HG03571 (cell line): Measurements from ENCODE around the gene LDLRAD2.
"Not testable (repeated sequence)": the region's sequence is repeated elsewhere in the genome, so short reads cannot be mapped to it uniquely, and the experiment has no call there.

Experiments
- ATAC-seq: cut with Tn5 transposase; IDR thresholded peaks from one replicate; pipeline ENCODE4 v1.9.1; 2021; ENCODE audit not compliant: unreplicated experiment

LDLRAD2 gene

DNA sequence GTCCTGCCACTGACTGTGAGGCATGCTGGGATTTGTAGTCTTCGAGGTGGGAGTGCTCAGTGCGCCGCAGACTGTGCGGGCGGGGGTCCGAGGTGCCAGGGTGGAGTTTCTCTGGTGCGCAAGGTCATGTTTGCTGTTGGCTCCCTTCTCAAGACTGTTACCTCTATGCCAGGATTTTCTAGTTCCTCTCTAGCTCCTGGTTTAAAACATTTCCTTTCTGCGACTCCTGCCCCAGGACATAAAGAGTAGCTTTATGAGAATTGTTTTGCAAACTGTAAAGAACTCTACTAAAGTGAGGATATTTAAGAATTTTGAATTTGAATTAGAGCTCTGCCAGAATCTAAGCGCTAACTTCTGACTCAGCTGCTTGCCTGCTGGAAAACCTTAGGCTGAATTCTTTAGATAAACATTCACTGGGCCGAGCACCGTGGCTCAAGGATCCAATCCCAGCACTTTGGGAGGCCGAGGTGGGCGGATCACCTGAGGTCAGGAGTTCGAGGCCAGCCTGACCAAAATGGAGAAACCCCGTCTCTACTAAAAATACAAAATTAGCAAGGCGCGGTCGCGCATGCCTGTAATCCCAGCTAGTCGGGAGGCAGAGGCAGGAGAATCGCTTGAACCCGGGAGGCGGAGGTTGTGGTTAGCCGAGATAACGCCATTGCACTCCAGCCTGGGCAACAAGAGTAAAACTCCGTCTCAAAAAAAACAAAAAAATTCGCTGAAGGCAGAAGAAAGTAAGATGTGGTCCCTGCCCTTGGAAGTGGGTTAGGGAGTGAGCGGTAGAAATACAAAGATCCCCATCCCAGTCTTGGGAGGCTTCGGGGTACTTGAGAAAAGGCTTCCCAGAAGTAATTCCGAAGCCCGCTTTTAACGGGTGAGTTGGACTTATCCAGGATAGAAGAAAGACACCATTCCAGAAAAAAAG, 28.1 kb upstream of the LDLRAD2 start:
- no peak for ATAC-seq

DNA sequence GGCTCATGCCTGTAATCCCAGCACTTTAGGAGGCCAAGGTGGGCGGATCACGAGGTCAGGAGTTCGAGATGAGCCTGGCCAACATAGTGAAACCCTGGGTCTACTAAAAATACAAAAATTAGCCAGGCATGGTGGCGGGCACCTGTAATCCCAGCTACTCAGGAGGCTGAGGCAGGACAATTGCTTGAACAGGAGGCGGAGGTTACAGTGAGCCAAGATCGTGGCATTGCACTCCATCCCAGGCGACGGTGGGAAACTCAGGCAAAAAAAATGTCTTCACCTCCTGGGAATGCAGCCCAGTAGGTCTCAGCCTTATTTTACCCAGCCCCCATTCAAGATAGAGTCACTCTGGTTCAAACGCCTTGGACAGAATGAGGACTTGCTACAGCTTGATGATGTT, 26.3 kb upstream of the LDLRAD2 start:
- ATAC-seq, result not testable (repeated sequence)

DNA sequence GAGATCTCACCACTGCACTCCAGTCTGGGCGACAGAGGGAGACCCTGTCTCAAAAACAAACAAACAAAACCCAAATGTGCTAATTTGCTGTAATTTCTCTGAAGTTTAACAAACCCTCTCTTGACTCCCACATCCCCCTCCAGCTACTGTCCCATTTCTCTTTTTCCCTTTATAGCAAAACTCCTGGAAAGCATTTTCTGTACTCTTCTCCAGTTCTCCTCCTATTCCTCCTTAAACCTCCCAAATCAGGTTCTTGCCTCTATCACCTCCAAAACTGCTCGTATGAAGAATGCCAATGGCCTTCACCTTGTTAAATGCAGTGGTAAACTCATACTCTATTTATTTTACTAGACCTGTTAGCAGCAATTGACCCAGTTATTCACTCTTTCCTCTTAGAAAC, 25.4 kb upstream of the LDLRAD2 start:
- no peak for ATAC-seq

DNA sequence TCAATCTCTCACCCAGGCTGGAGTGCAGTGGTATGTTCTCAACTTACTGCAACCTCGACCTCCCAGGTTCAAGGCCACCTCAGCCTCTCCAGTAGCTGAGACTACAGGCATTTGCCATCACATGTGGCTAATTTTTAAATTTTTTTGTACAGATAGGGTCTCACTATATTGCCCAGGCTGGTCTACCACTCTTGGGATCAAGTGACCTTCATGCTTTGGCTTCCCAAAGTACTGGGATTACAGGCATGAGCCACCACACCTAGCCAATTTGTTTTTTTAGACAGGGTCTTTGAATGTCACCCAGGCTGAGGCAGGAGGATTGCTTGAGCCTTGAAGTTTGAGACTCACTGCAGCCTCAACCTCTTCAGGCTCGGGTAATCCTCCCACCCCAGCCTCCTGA, 19.0 kb upstream of the LDLRAD2 start:
- ATAC-seq, result no peak

DNA sequence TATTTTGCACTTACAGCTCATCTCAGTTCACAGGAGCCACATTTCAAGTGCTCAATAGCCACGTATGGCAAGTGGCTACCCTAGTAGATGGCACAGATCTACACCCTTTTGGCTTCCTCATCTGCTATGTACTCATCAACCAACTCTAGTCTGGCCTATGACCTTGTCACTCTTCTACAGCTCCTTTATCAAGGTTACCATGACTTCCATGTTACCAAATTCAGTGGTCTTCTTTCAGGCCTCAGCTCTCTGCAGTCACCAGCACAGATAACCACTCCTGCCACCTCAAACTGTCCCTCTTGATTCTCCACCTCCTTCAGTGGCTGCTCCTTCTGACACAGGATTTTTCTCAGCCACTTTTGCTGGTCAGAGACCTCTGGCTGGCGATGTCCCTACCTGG, 17.4 kb upstream of the LDLRAD2 start:
- ATAC-seq, result no peak

DNA sequence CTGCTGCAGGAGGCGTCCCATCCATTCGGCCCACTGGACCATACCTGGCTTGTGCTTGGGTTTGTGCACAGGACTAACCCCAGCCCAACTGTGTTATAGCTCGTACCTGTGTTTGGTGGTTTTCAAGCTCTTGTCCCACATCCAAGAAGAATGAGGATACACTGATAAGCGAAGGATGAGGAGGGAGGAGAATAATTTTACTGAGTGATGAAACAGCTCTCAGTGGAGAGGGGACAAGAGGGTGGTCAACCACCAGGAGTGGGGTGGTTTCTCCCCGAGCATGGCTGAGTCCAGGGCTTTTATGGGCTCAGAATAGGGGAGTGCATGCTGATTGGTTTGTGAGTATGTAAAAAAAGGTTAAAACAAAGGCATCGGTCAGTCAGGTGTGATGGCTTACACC, 17.0 kb upstream of the LDLRAD2 start:
- no peak for ATAC-seq

DNA sequence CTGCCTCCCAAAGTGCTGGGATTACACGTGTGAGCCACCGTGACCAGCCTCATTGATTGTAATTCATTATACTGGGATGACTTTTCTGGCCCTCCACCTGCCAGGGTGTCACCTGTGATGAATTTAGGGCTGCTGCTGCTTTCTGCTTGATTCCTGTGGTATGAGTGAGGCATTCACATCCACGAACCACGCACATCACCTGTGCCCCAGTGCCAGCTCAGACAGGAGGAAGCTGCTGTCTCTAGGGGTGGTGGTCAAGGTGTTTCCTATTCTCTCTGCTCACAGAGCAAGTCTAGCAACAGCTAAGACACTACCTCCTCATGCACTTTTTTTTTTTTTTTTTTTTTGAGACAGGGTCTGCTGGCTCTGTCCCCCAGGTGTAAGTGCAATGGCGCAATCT, 12.3 kb upstream of the LDLRAD2 start:
- no peak for ATAC-seq

DNA sequence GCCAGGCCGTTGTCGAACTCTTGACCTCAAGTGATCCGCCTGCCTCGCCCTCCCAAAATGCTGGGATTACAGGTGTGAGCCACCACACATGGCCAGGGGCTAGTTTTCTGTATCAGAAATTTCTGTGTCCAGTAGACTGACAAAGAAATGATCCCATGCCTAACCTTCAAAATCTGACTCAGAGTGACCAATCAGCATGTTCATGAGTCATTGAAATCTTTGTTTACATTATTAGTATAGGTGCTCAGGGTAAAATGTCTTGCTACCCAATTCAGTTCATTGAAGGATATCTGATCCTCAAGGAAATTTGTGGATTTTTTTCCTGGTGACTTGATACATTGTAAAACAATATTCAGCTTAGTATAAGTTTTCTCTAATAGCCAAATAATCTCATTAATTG, 11.0 kb upstream of the LDLRAD2 start:
- no peak for ATAC-seq

DNA sequence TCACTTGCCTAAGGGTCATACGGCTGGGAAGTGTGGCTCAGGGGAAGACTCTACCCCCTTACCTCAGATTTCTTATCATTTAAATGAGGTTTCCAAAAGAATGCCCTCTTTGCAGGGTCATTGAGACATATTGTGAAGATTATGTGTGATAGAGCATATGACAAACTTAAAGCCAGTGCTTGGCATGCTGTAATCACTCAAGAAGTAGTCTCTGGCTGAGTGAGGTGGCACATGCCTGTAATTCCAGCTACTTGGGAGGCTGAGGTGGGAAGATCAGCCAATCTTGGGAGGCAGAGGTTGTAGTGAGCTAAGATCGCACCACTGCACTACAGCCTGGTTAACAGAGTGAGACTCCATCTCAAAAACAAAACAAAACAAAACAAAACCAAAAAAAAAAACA, 7.5 kb upstream of the LDLRAD2 start:
- no peak for ATAC-seq

DNA sequence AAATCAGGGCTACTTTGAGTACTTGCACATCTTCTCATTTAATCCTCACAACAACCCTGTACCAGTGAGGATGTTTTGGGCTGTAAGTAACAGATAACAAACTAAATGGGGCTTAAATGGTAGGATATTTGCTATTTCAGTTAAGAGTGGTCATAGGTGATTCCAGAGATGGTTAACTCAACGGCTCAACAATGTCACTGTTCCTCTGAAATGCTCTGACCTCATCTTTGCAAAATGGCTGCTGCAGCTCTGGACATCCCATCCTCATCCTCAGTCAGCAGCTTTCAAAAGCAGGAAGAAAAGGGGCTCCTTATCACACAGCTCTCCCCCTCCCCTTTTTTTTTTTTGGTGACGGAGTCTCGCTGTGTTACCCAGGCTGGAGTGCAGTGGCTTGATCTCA, 1.5 kb downstream of the LDLRAD2 start:
- ATAC-seq, result no peak

DNA sequence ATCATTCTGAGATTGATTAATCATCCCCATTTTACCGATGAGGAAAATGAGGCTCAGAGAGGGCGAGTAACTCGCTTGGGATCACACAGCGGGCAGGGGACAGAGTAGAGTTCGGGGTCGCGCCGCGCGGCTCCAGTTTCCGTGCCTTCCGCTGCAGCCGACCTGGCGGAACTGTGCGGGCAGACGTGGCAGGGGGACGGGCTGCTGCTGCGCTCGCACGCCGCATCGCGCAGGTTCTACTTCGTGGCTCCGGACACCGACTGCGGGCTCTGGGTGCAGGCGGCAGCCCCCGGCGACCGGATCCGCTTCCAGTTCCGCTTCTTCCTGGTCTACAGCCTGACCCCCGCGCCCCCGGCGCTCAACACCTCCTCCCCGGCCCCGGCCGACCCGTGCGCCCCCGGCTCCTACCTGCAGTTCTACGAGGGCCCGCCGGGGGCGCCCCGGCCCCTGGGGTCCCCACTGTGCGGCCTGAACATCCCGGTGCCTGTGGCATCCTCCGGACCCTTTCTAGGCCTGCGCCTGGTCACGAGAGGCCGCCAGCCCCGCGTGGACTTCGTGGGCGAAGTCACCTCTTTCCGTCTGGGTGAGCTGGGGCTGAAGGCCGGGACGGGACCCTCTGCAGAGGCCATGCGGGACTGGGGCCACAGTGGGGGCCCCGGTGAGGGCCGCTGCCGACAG, 2.3 kb downstream of the LDLRAD2 start:
- ATAC-seq, result no peak

DNA sequence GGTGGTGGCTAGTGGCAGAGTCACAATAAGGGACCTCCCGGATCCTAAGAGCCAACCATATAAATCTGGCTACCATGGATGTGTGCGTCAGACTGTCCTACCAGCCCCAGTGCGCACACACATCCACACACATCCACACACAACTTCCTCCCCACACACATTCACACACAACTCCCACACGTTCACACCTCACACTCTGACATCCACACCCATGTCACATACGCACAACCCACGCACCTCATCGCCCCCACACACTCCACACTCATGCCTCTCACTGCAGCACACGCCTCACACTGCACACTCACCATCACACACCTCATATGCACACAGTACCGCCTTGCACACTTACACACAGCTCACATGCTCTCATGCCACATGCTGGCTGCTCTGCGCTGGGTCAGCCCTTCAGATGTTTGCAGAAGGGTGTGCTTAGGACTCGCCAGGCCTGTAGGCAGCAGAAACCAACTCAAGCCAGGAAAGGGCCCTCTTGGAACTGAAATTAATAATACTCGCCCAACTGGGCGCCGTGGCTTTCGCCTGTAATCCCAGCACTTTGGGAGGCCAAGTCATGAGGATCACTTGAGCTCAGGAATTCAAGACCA, 3.0 kb downstream of the LDLRAD2 start:
- no peak for ATAC-seq

DNA sequence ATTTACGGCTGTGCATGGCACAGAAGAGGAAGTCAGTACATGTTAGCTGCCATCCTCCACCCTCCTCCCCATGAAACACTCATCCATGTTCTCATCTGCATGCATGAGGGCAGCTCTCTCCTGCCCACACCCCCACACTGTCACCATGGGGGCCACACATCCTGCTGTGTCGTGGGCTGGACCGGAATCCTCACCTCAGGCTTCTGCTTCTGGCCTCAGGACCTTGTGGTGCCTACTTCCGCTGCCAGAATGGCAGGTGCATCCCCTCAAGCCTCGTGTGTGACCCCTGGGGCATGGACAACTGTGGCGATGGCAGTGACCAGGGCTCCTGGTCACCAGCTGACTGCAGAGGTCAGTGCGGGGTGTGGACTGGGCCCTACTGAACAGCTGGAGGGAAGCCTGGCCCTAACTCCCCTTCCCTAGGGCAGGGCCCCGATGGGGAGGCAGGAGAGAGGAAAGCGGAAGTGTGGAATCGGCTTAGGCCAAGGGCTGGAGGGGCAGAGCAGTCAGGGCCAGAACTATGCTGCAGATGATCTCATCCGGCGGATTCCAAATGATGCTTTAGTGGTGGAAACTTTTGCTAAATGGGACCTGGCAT, 3.8 kb downstream of the LDLRAD2 start:
- ATAC-seq, result no peak

DNA sequence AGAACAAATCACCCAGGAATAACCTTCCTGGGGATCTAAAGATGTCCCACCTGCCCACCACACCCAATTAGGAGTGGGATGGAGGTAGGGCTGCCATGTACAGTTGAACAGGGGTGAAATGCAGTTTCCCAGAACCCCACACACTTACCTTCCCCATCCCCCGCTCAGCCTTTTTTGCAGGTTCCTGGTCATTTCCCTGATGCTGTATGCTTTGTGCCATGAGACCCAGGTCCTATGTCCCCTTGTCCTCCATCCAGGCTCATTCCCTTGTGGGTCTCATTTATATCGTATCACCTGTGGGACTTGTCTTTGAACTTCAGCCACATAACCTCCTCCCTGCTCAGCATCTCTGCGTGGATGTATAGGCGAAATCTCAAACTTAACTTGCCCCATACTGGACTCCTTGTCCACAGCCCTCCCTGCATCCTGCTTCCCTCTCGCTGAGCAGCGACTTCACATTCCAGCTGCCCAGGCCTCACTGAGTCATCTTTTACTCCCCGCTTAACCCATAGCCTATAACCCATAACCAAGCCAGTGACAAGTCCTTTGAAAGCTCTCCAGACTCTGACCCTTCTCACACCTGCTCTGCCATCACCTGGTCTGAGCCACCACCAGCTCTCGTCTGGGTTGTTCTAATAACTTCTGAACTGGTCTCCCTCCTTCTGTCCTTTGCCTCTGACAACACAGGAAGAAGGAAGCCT, 4.7 kb downstream of the LDLRAD2 start:
- ATAC-seq, result no peak

DNA sequence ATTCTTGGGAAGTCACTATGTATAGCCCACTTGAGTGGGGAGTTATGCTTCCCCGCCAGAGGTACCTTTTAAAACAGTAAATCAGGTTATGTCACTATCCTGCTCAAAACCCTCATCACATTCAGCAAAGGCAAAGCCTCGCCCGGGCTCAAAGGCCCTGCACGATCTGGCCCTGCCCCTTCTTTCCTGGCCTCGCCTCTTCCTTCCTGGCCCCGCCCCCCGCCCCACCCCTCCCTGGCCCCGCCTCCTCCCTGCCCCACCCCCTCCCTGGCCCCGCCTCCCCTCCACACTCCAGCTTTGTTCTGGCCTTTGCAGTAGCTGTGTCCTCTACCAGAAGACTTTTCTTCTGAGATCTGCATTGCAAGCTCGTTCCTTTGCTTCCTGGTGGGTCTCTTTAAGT, 6.6 kb downstream of the LDLRAD2 start:
- ATAC-seq, result no peak

DNA sequence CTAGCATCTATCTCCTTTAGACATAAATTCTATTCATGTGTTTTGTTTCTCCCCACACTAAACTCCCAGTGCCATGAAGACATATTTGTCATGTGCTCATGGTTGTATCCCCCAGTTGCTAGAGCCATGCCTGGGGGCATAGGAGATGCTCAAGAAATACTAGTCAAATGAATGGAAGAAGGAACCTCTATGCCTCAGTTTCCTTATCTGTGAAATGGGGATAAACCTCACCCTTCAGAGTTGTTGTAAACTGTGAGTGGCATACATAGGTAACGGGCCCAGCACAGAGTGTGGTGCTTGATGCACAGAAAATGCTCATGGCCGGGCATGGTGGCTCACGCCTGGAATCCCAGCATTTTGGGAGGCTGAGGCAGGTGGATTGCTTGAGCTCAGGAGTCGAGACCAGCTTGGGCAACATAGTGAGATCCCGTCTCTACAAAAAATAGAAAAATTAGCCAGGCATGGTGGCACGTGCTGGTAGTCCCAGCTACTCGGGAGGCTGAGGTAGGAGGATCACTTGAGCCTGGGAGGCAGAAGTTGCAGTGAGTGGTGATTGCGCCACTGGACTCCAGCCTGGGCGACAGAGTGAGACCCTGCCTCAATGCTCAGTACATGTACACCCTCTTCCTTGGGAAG, 8.7 kb downstream of the LDLRAD2 start:
- no peak for ATAC-seq

DNA sequence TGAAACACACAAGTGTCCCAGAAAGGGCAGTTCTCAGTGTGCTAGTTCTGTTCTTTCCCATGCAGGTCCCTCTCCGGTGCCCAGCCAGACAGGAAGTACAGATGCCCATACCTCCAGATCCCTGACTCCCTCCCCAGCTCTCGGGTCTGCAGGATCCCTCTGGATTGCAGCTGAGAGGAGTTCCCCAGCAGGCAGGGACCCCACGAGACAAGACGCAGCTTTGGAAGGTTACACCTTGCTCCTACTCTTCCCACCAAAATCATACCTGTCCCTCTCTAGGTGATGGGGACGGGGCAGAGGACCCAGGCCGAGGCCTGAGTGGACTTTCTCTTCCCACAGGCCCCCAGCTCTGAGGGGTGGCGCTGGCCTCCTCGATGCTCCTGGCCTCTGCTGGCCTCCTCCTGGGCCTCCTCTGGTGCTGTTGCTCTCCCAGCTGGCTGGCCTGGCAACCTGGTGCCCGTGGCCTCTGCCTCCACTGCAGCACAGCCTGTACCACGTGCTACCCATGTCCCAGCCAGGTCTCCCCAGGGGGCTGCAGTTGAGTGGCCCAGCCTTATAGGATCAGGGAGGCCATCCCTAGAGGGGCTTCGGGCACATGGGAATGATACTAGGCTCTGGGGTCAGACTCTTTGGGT, 9.4 kb downstream of the LDLRAD2 start:
- no peak for ATAC-seq

DNA sequence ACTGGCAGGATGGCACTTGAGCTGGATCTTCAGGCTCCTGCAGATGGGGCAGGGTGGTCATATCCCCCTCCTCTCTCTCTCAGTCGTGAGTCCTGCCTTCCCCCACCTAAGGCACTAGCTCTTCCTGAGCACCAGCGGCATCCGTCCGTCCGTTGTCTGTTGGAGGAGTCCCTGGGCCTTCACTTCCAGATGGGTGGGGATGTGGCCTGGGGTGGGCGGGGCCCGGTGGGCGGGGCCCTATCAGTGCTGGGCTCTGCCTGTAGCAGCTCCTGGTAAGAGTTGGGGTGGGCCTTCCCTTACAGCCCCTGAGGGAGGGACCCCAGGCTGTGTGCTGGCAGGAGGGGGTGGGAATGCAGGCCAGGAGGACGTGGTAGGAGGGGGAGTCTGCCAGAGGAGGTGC, 10.3 kb downstream of the LDLRAD2 start:
- ATAC-seq, result no peak

DNA sequence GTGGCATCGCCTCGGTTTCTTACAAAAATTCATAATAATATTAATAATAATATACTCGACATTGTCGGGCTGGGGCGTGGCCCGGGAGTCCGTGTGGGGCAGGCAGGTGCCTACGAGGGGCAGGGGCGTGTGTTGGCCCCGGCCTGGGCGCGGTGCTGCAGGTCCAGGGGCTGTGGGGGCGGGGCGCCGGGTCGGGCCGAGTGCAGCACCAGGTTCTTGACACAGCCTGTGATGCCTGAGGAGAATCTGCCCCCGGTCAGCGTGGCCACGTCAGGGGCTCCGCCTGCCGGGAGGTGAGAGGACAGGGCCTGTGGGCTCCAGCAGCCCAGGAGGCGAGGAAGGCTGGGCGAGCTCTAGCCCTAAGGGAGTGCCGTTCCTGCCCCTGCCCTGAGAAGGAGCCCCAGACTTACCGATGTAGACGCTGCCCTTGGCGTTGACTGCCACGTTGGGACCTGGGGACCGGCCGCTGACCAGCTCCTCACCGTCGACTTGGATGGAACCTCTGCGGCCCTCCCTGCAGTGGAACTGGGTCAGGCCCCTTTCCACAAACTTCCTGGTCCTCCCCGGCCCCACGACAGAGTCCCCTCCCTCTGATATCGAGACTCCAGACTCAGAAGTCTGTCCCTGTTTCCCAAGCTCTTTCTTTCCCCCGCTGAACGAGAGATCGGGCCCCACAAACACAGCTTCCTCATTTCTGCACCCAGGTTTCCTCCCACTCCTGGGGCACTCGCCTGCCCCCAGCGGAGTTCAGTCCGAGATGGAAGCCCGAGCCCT, 11.3 kb downstream of the LDLRAD2 start:
- no peak for ATAC-seq
